CD8-positive, alpha-beta memory T cell (primary cell): ENCODE measurements around the gene KRTAP9-6. TPM values are rescaled to one million over a fixed set of nuclear protein-coding genes. Genes with fewer than 3 reads are reported as not detected.

Source experiments
- CTCF ChIA-PET: fragments of 350-600 bp; sonication (Branson Sonifier 250); formaldehyde crosslinking; loops from one replicate; lab custom pipeline; 2021; ENCODE audit warnings: antibody characterized with exemption; lab: Charles Lee
- POLR2A ChIA-PET: fragments of 350-600 bp; sonication (Branson Sonifier 250); formaldehyde crosslinking; loops from one replicate; lab custom pipeline; 2021; ENCODE audit warnings: antibody characterized with exemption; lab: Charles Lee
- DNase-seq, 5 donors: peaks; one replicate each; pipeline versions ENCODE4 v3.0.0 to v3.0.0-alpha.2; 2020 to 2022; ENCODE audit warnings: mixed read lengths in 1 of 5
- H3K27ac ChIP-seq: one replicate; pipeline ENCODE4 v1.7.0; 2013; ENCODE audit warnings: low read depth, mild to moderate bottlenecking, low read length, moderate library complexity
- H3K27me3 ChIP-seq: 2 replicates; pipeline ENCODE4 v1.7.0; 2013; ENCODE audit warnings: low read length, mild to moderate bottlenecking; ENCODE audit not compliant: insufficient read depth, poor library complexity, severe bottlenecking
- H3K36me3 ChIP-seq: 2 replicates; pipeline ENCODE4 v1.7.0; 2013; ENCODE audit warnings: mild to moderate bottlenecking, low read length, moderate library complexity; ENCODE audit not compliant: insufficient read depth
- H3K4me1 ChIP-seq: 2 replicates; pipeline ENCODE4 v1.7.0; 2013; ENCODE audit warnings: mild to moderate bottlenecking, low read length, moderate library complexity; ENCODE audit not compliant: insufficient read depth
- H3K4me3 ChIP-seq: 2 replicates; pipeline ENCODE4 v1.7.0; 2013; ENCODE audit warnings: mild to moderate bottlenecking, low read length
- H3K9me3 ChIP-seq: 2 replicates; pipeline ENCODE4 v1.7.0; 2013; ENCODE audit warnings: mild to moderate bottlenecking, low read length
- H3K27ac Mint-ChIP-seq, 8 donors: one replicate each; pipeline ENCODE4 v1.8.0; 2020 to 2021; ENCODE audit warnings: mixed read lengths in 8 of 8, mild to moderate bottlenecking in 6 of 8, inconsistent platforms in 3 of 8, moderate library complexity in 3 of 8
- H3K27me3 Mint-ChIP-seq, 2 donors: one replicate each; pipeline ENCODE4 v1.8.0; 2020 to 2021; ENCODE audit warnings: mixed read lengths in 2 of 2, mild to moderate bottlenecking in 1 of 2, moderate library complexity in 1 of 2
- H3K36me3 Mint-ChIP-seq, 3 donors: one replicate each; pipeline ENCODE4 v1.8.0; 2020 to 2021; ENCODE audit warnings: mixed read lengths in 3 of 3, inconsistent platforms in 1 of 3, mild to moderate bottlenecking in 1 of 3
- H3K4me1 Mint-ChIP-seq, 3 donors: one replicate each; pipeline ENCODE4 v1.8.0; 2020 to 2021; ENCODE audit warnings: mixed read lengths in 3 of 3, inconsistent platforms in 1 of 3, mild to moderate bottlenecking in 1 of 3
- H3K4me3 Mint-ChIP-seq, 7 donors: one replicate each; pipeline ENCODE4 v1.8.0; 2020 to 2021; ENCODE audit warnings: mixed read lengths in 7 of 7, mild to moderate bottlenecking in 6 of 7, moderate library complexity in 4 of 7, inconsistent platforms in 2 of 7
- H3K9me3 Mint-ChIP-seq, 5 donors: one replicate each; pipeline ENCODE4 v1.8.0; 2020 to 2022; ENCODE audit warnings: mixed read lengths in 5 of 5, mild to moderate bottlenecking in 3 of 5, moderate library complexity in 2 of 5, inconsistent platforms in 1 of 5
- polyA plus RNA-seq: library from polyadenylated mRNA; unstranded; fragments of 300-500 nt; fragmentation: Illumina TruSeq; gene quantifications from one replicate; pipeline ENCODE4 v1.2.3, GENCODE V29; 2021
- total RNA-seq, 2 experiments: library from RNA; stranded (reverse); gene quantifications; one replicate each; pipeline ENCODE4 v1.2.3, GENCODE V29; 2021

KRTAP9-6 gene
- total and polyA plus RNA-seq, 3 experiments from 2014 or later, result not detected

GRCh38 chr17:41278176-41278955 is 13.2 kb downstream of the KRTAP9-6 start:
- Histone ChIP-seq H3K27ac (no peak overlapping the region), H3K4me1 (no peaks in the 10 kb centered on the region), H3K9me3 (no peaks in the 10 kb centered on the region), H3K36me3 (no peaks in the 10 kb centered on the region), H3K27me3 (no peaks in the 10 kb centered on the region), H3K4me3 (no peak overlapping the region)
- POLR2A ChIA-PET, result no interaction called here
- H3K4me1 Mint-ChIP-seq, result no peaks in the 10 kb centered on the region
- H3K9me3 Mint-ChIP-seq, result peaks cover 0 to 2% (median 0%) of the 10 kb centered on the region in 5 donors
- H3K4me3 Mint-ChIP-seq, result no peak overlapping the region
- CTCF ChIA-PET, result no interaction called here
- no peak overlapping the region for H3K27ac Mint-ChIP-seq
- no peak for DNase-seq
- H3K27me3 Mint-ChIP-seq, result peaks cover 8 to 54% of the 10 kb centered on the region in 2 donors
- peaks cover 0 to 3% (median 0%) of the 10 kb centered on the region in 3 donors for H3K36me3 Mint-ChIP-seq

DNA sequence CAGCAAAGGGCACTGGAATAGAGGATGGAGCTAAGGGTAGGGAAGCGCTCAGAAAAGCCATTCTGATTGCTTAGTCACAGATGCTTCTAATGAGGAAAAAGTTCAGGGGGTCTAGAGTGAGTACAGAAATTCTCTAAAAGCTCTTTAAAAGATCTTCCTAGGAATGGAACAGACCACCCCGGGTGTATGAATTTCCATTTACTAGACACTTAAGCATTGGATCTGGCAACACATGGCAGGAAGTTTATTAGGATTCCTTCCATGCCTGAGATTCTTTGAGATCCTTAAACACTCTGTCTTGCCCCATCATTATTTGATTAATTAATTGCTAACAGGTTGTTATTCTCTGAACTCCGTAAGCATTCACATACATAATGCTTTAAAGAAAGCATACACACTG is 18.9 kb downstream of the KRTAP9-6 start:
- Mint-ChIP-seq H3K27ac (no peak overlapping the region), H3K27me3 (peaks cover 6 to 31% of the 10 kb centered on the region in 2 donors), H3K9me3 (peaks cover 0 to 2% (median 0%) of the 10 kb centered on the region in 5 donors), H3K4me1 (peaks cover 4 to 8% (median 6%) of the 10 kb centered on the region in 3 donors), H3K4me3 (no peak overlapping the region), H3K36me3 (peaks cover 0 to 3% (median 0%) of the 10 kb centered on the region in 3 donors)
- no peak for DNase-seq
- no peaks in the 10 kb centered on the region for H3K36me3 ChIP-seq
- POLR2A ChIA-PET, result no interaction called here
- no peak overlapping the region for H3K4me3 ChIP-seq
- no peak overlapping the region for H3K27ac ChIP-seq
- CTCF ChIA-PET, result no interaction called here
- no peaks in the 10 kb centered on the region for H3K9me3 ChIP-seq
- no peaks in the 10 kb centered on the region for H3K4me1 ChIP-seq
- H3K27me3 ChIP-seq, result no peaks in the 10 kb centered on the region

- Mint-ChIP-seq H3K27ac (peak overlapping the region in 1 of 8 donors; percentile 24), H3K36me3 (peaks cover 0 to 3% (median 0%) of the 10 kb centered on the region in 3 donors)
- CTCF ChIA-PET, result no interaction called here
Measured at GRCh38 chr17:41284546-41284945, 19.4 kb downstream of the KRTAP9-6 start.

GRCh38 chr17:41287050-41287449 is 21.9 kb downstream of the KRTAP9-6 start:
- ChIA-PET POLR2A (no interaction called here), CTCF (interaction anchor here (1.3 kb wide), 1 partner anchor 22 kb away, joined by 4 read pairs; no protein-coding TSS in a partner anchor)
- no peak for DNase-seq
- no peak overlapping the region for H3K4me3 ChIP-seq
- Mint-ChIP-seq H3K27me3 (peaks cover 0 to 26% of the 10 kb centered on the region in 2 donors), H3K27ac (no peak overlapping the region), H3K9me3 (no peaks in the 10 kb centered on the region), H3K36me3 (no peaks in the 10 kb centered on the region), H3K4me3 (no peak overlapping the region), H3K4me1 (peaks cover 4 to 8% (median 6%) of the 10 kb centered on the region in 3 donors)
- no peak overlapping the region for H3K27ac ChIP-seq
- H3K9me3 ChIP-seq, result no peaks in the 10 kb centered on the region
- H3K27me3 ChIP-seq, result no peaks in the 10 kb centered on the region
- H3K36me3 ChIP-seq, result no peaks in the 10 kb centered on the region
- H3K4me1 ChIP-seq, result no peaks in the 10 kb centered on the region

More at GRCh38 chr17:41284546-41284945, 19.4 kb downstream of the KRTAP9-6 start:
- no peak for DNase-seq
- Histone ChIP-seq H3K27ac (no peak overlapping the region), H3K4me1 (no peaks in the 10 kb centered on the region), H3K27me3 (no peaks in the 10 kb centered on the region), H3K9me3 (no peaks in the 10 kb centered on the region), H3K36me3 (no peaks in the 10 kb centered on the region), H3K4me3 (no peak overlapping the region)
- Mint-ChIP-seq H3K4me3 (no peak overlapping the region), H3K27me3 (peaks cover 6 to 31% of the 10 kb centered on the region in 2 donors), H3K4me1 (peaks cover 4 to 8% (median 6%) of the 10 kb centered on the region in 3 donors), H3K9me3 (peaks cover 0 to 2% (median 0%) of the 10 kb centered on the region in 5 donors)
- POLR2A ChIA-PET, result no interaction called here

GRCh38 chr17:41294016-41294415 is 28.8 kb downstream of the KRTAP9-6 start:
- Mint-ChIP-seq H3K4me1 (no peaks in the 10 kb centered on the region), H3K27me3 (peaks cover 16 to 31% of the 10 kb centered on the region in 2 donors), H3K4me3 (no peak overlapping the region), H3K27ac (no peak overlapping the region), H3K36me3 (peaks cover 0 to 3% (median 0%) of the 10 kb centered on the region in 3 donors), H3K9me3 (no peaks in the 10 kb centered on the region)
- H3K27me3 ChIP-seq, result no peaks in the 10 kb centered on the region
- H3K36me3 ChIP-seq, result no peaks in the 10 kb centered on the region
- H3K27ac ChIP-seq, result no peak overlapping the region
- no peaks in the 10 kb centered on the region for H3K4me1 ChIP-seq
- no peaks in the 10 kb centered on the region for H3K9me3 ChIP-seq
- no peak overlapping the region for H3K4me3 ChIP-seq
- ChIA-PET CTCF (no interaction called here), POLR2A (no interaction called here)
- no peak for DNase-seq

DNA sequence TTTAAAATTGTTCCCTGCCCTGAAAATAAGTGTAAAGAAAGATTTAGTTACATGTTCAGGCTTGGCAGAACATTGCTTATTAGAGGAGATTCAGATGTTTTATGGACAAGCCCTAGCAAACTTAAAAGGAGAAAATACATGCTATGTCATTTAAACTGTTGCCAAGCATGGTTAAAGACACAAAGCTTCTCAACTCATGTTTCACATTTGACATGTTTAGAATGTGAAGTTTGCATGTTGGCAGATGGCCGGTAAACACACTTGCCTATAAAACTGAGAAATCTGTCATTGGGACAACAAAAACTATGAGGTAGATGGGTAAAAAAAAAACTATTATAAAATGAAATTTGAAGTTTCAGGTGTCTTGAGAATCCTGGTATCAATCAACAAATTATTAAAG is 31.7 kb downstream of the KRTAP9-6 start:
- no peak overlapping the region for H3K27ac Mint-ChIP-seq
- H3K4me1 Mint-ChIP-seq, result peaks cover 8 to 13% (median 9%) of the 10 kb centered on the region in 3 donors
- H3K27me3 Mint-ChIP-seq, result peaks cover 16 to 18% of the 10 kb centered on the region in 2 donors
- Histone ChIP-seq H3K9me3 (no peaks in the 10 kb centered on the region), H3K4me1 (no peaks in the 10 kb centered on the region), H3K27me3 (no peaks in the 10 kb centered on the region), H3K36me3 (no peaks in the 10 kb centered on the region), H3K27ac (no peak overlapping the region), H3K4me3 (no peak overlapping the region)
- POLR2A ChIA-PET, result no interaction called here
- DNase-seq, result no peak
- no peak overlapping the region for H3K4me3 Mint-ChIP-seq
- no peaks in the 10 kb centered on the region for H3K9me3 Mint-ChIP-seq
- CTCF ChIA-PET, result no interaction called here
- H3K36me3 Mint-ChIP-seq, result peaks cover 0 to 8% (median 0%) of the 10 kb centered on the region in 3 donors

DNA sequence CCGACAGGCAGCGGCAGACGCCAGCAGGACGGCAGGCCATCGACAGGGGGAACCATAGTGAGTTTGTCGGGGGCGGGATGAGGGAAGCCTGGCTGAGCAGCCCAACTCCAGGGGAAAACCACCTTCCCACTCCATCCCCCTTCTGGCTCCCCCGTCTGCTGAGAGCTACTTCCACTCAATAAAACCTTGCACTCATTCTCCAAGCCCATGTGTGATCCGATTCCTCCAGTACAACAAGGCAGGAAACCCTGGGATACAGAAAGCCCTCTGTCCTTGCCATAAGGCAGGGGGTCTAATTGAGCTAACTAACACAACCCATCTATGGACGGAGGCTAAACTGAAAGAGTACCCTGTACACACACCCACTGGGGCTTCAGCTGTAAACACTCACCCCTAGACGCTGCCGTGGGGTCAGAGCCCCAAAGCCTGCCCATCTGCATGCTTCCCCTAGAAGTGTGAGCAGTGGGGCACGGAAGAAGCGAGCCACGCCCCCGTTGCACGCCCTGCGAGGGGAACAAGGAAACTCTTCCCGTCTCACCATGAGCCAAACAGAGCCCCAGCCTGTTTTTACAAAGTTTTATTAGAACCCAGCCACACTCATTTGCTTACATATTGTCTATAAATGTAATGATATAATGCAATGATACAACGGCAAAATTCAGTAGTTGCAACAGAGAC is 33.4 kb downstream of the KRTAP9-6 start:
- Histone ChIP-seq H3K4me1 (no peaks in the 10 kb centered on the region), H3K27me3 (no peaks in the 10 kb centered on the region), H3K4me3 (no peak overlapping the region), H3K9me3 (no peaks in the 10 kb centered on the region), H3K27ac (no peak overlapping the region), H3K36me3 (no peaks in the 10 kb centered on the region)
- peak overlapping the region in 1 of 8 donors; percentile 85 for H3K27ac Mint-ChIP-seq
- H3K4me1 Mint-ChIP-seq, result peaks cover 12 to 17% (median 13%) of the 10 kb centered on the region in 3 donors
- peaks cover 8 to 17% of the 10 kb centered on the region in 2 donors for H3K27me3 Mint-ChIP-seq
- H3K9me3 Mint-ChIP-seq, result no peaks in the 10 kb centered on the region
- POLR2A ChIA-PET, result no interaction called here
- DNase-seq, result no peak
- peaks cover 0 to 8% (median 0%) of the 10 kb centered on the region in 3 donors for H3K36me3 Mint-ChIP-seq
- CTCF ChIA-PET, result no interaction called here
- H3K4me3 Mint-ChIP-seq, result peak overlapping the region in 1 of 7 donors; percentile 51
